ENCODE data around the gene DEFB110. TPM values are rescaled to one million over a fixed set of nuclear protein-coding genes. Genes with fewer than 3 reads are reported as not detected.

Gene DEFB110
- not detected in 2 replicates for total RNA-seq

DNA sequence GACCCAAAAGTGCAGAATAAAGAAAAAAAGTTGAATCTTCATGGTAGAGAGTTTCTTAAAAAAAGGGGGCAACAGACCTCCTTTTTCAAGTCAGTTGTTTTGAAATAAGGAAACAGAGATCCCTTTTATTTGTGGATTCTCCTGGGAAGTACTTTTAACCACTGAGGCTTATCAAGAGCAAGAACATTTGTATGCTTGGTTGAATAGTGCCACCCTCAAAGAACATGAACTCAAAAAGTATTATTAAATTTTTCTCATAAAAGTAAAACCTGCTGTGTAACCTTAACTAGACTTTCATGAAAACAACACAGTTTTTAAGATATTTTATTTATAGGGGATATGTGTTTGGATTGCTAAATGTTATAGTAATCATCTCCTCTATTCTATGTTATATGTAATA is at the start of gene DEFB110:
DEFB110 (minus strand) TSS at position 101 of the 400 bp plus-strand sequence; CDS start at position 42, 59 bp downstream.

DNA sequence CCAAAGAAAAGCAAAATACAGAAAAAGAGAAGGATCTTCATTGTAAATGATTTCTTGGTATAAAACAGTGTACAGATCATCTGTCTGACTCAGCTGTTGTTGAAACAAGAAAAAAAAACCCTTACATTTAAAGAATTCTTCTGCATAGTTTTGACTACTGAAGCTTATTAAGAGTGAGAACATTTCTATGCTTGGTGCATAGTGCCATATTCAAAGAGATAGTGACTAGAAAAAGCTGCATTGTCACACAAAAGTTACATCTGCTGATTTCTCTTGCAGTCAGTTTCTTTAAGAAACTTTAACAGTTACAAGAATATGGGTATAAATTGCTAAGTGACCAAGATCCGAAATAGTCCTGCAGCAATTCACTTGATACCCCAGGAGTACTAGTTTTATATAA is 28.0 kb upstream of the DEFB110 start, which contains the start of gene DEFB112:
DEFB112 (minus strand) TSS at position 101 of the 400 bp plus-strand sequence; CDS start at position 41, 60 bp downstream.

DNA sequence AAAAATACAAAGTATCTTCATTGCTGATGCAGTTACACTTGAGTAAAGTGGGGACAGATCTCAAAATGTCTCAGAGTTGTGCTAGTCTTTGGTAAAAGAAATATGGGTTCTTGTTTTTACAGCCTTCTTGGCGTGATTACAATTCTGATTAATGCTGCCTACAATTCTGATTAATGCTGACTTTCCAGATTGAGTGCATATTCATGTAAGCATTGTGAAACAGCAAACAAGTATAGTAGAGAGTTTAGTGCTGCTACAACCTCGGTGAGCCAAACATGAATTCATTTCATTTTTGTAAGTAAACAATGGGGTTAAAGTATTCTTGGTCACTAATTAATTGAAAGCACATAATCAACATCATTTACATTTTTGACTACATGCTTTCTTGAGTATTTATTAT is 52.2 kb downstream of the DEFB110 start, which contains the start of gene DEFB113:
DEFB113 (minus strand) TSS at position 21 of the 400 bp plus-strand sequence; CDS start at position 21, 0 bp downstream.

Other genes with a start within 250 kb of the DEFB110 start
- not detected in 2 replicates for gene PGK2, start 234.7 kb downstream of the DEFB110 start, total RNA-seq
- not detected in 2 replicates for gene CRISP1, start 155.5 kb downstream of the DEFB110 start, total RNA-seq
- not detected in 2 replicates for gene DEFB114, start 57.8 kb downstream of the DEFB110 start, total RNA-seq
- gene DEFB113, start 52.4 kb downstream of the DEFB110 start, total RNA-seq, result not detected in 2 replicates
- not detected in 2 replicates for gene DEFB112, start 27.9 kb upstream of the DEFB110 start, total RNA-seq

All from endothelial cell of coronary artery (primary cell).